ENCODE results near the gene PKHD1. TPM values are rescaled to one million over a fixed set of nuclear protein-coding genes. Genes with fewer than 3 reads are reported as not detected.

Gene PKHD1
- total RNA-seq, 1 donor from 2014 or later, result not detected

- Mint-ChIP-seq H3K9me3 (no peaks in the 10 kb centered on the region), H3K4me1 (ENCODE audit: low read depth) (no peaks in the 10 kb centered on the region), H3K27me3 (ENCODE audit: low read depth) (no peaks in the 10 kb centered on the region)
Measured at GRCh38 chr6:51844336-51844735, 243.1 kb downstream of the PKHD1 start.

DNA sequence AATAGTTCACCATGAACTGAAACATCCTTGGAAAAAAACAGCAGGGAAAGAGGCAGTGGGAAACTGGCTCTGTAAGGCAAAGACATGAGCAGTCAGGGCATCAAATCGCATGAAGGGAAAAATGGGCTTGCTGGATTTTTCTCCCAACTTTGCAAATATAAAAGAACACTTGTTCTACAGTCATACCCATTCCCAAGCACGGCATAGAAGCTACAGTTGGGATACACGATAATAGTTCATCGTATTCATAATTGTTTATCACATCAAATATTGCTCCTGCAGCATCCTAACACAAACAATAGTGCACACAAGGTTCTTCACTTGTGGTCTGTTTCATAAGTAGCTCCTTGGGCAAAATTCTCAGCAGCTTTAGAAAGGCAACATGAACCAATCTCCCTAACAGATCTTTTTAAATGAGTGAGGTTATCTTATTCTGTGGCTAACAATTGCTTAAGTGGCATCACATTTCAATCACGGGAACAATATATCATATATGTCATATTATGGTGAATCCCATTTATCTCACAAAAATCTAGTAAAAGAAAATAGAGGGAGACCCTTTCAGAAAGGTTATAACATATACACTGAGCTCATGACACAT, 243.9 kb downstream of the PKHD1 start:
- Mint-ChIP-seq H3K4me1 (ENCODE audit: low read depth) (no peaks in the 10 kb centered on the region), H3K27me3 (ENCODE audit: low read depth) (no peaks in the 10 kb centered on the region), H3K9me3 (no peaks in the 10 kb centered on the region), H3K36me3 (ENCODE audit: low read depth) (no peaks in the 10 kb centered on the region), H3K27ac (no peak overlapping the region), H3K4me3 (ENCODE audit: low read depth) (no peak overlapping the region)
- DNase-seq (ENCODE audit: low spot score), result no peak
- intact Hi-C loops (cut with micrococcal nuclease), result no loop called here

More at GRCh38 chr6:51844336-51844735, 243.1 kb downstream of the PKHD1 start:
- no peaks in the 10 kb centered on the region for H3K36me3 Mint-ChIP-seq (ENCODE audit: low read depth)
- H3K4me3 Mint-ChIP-seq (ENCODE audit: low read depth), result no peak overlapping the region
- intact Hi-C loops (cut with micrococcal nuclease), result no loop called here
- DNase-seq (ENCODE audit: low spot score), result no peak
- no peak overlapping the region for H3K27ac Mint-ChIP-seq

DNA sequence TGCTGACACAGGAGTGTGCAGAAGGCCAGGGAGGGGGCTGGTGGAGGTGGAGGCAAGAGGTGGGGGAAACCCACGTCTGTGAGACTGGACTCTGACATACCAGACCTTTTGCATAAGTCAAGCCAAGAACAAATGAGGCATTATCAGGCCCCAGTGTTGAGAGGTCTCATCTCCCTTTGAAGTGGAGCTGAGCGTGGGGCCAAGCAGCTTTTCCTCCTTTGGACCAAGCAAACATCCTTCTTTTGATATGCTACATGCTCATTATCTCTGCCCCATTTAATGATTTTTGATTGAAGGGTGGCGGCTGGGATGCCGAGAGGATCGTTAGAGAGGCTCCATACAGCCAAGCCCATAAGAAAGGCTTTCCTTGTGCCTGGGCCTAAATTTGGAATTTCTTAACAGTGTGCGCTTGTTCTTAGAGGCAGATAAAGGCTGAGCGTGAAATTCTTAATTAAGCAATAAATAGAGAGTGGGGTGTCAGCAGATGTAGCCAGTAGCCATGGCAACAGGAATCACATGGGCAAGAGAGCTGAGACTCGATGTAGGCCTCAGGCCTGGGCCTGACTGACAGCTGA, 244.5 kb downstream of the PKHD1 start:
- DNase-seq (ENCODE audit: low spot score), result no peak
- intact Hi-C loops (cut with micrococcal nuclease), result no loop called here
- no peaks in the 10 kb centered on the region for H3K9me3 Mint-ChIP-seq
- H3K36me3 Mint-ChIP-seq (ENCODE audit: low read depth), result no peaks in the 10 kb centered on the region
- no peaks in the 10 kb centered on the region for H3K4me1 Mint-ChIP-seq (ENCODE audit: low read depth)
- no peak overlapping the region for H3K27ac Mint-ChIP-seq
- no peak overlapping the region for H3K4me3 Mint-ChIP-seq (ENCODE audit: low read depth)
- no peaks in the 10 kb centered on the region for H3K27me3 Mint-ChIP-seq (ENCODE audit: low read depth)

- intact Hi-C loops (cut with micrococcal nuclease), result no loop called here
- Mint-ChIP-seq H3K9me3 (no peaks in the 10 kb centered on the region), H3K4me1 (ENCODE audit: low read depth) (no peaks in the 10 kb centered on the region), H3K27ac (no peak overlapping the region), H3K27me3 (ENCODE audit: low read depth) (no peaks in the 10 kb centered on the region), H3K36me3 (ENCODE audit: low read depth) (no peaks in the 10 kb centered on the region), H3K4me3 (ENCODE audit: low read depth) (no peak overlapping the region)
- DNase-seq (ENCODE audit: low spot score), result no peak
Measured at GRCh38 chr6:51842061-51842803, 245.2 kb downstream of the PKHD1 start.

GRCh38 chr6:51841626-51842025, 245.8 kb downstream of the PKHD1 start:
- Mint-ChIP-seq H3K4me1 (ENCODE audit: low read depth) (no peaks in the 10 kb centered on the region), H3K9me3 (no peaks in the 10 kb centered on the region), H3K36me3 (ENCODE audit: low read depth) (no peaks in the 10 kb centered on the region), H3K27me3 (ENCODE audit: low read depth) (no peaks in the 10 kb centered on the region), H3K4me3 (ENCODE audit: low read depth) (no peak overlapping the region), H3K27ac (no peak overlapping the region)
- no peak for DNase-seq (ENCODE audit: low spot score)
- intact Hi-C loops (cut with micrococcal nuclease), result no loop called here

- no peak overlapping the region for H3K27ac Mint-ChIP-seq
- intact Hi-C loops (cut with micrococcal nuclease), result no loop called here
Measured at GRCh38 chr6:51839726-51840374, 247.6 kb downstream of the PKHD1 start.

GRCh38 chr6:51830666-51831065, 256.7 kb downstream of the PKHD1 start:
- Mint-ChIP-seq H3K4me1 (ENCODE audit: low read depth) (no peaks in the 10 kb centered on the region), H3K4me3 (ENCODE audit: low read depth) (no peak overlapping the region), H3K9me3 (no peaks in the 10 kb centered on the region), H3K27me3 (ENCODE audit: low read depth) (no peaks in the 10 kb centered on the region), H3K27ac (no peak overlapping the region), H3K36me3 (ENCODE audit: low read depth) (no peaks in the 10 kb centered on the region)
- no peak for DNase-seq (ENCODE audit: low spot score)
- intact Hi-C loops (cut with micrococcal nuclease), result no loop called here

More at GRCh38 chr6:51839726-51840374, 247.6 kb downstream of the PKHD1 start:
- Mint-ChIP-seq H3K36me3 (ENCODE audit: low read depth) (no peaks in the 10 kb centered on the region), H3K4me1 (ENCODE audit: low read depth) (no peaks in the 10 kb centered on the region), H3K27me3 (ENCODE audit: low read depth) (no peaks in the 10 kb centered on the region), H3K4me3 (ENCODE audit: low read depth) (no peak overlapping the region), H3K9me3 (no peaks in the 10 kb centered on the region)
- DNase-seq (ENCODE audit: low spot score), result no peak

GRCh38 chr6:51827580-51827979, 259.8 kb downstream of the PKHD1 start:
- Mint-ChIP-seq H3K4me1 (ENCODE audit: low read depth) (no peaks in the 10 kb centered on the region), H3K9me3 (no peaks in the 10 kb centered on the region), H3K27me3 (ENCODE audit: low read depth) (no peaks in the 10 kb centered on the region), H3K36me3 (ENCODE audit: low read depth) (no peaks in the 10 kb centered on the region), H3K4me3 (ENCODE audit: low read depth) (no peak overlapping the region), H3K27ac (no peak overlapping the region)
- intact Hi-C loops (cut with micrococcal nuclease), result no loop called here
- no peak for DNase-seq (ENCODE audit: low spot score)

DNA sequence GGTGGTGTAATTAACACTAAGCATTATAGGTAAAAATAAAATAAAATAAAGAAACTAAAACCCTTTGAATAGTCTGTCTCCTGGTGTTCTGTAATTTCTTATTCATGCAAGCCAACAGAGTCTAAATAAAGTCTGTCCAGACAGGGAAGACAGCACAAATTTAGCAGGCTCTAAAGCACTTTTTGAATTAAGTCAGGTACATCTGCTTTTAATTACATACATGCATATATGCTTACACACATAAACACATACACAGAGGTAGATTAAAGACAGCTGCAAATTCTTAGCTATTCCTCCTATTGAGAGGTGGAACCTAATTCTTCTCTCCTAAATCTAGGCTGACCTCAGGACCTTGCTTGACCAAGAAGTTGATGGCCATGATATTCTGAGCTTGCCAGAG, 262.5 kb downstream of the PKHD1 start:
- Mint-ChIP-seq H3K4me3 (ENCODE audit: low read depth) (no peak overlapping the region), H3K27me3 (ENCODE audit: low read depth) (no peaks in the 10 kb centered on the region), H3K9me3 (no peaks in the 10 kb centered on the region), H3K36me3 (ENCODE audit: low read depth) (no peaks in the 10 kb centered on the region), H3K4me1 (ENCODE audit: low read depth) (no peaks in the 10 kb centered on the region), H3K27ac (no peak overlapping the region)
- no peak for DNase-seq (ENCODE audit: low spot score)
- intact Hi-C loops (cut with micrococcal nuclease), result no loop called here

DNA sequence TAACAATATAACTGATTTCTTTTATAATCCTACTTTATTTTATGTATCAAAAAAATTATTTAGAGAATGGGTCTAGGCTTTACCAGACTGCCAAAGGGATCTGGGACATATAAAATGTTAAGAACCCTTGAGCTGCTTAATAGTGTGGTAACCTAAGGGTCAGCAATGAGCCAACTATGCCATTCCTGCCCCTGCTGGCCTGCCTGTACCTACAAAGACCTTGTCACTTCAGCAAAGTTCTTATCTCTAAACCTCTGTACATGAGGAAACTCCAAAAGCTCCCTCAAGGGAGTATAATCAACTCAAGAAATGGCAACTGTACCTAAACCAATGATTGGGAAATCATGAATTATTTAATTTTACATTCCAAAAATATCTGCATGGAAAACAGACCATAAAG, 266.9 kb downstream of the PKHD1 start:
- intact Hi-C loops (cut with micrococcal nuclease), result no loop called here

DNA sequence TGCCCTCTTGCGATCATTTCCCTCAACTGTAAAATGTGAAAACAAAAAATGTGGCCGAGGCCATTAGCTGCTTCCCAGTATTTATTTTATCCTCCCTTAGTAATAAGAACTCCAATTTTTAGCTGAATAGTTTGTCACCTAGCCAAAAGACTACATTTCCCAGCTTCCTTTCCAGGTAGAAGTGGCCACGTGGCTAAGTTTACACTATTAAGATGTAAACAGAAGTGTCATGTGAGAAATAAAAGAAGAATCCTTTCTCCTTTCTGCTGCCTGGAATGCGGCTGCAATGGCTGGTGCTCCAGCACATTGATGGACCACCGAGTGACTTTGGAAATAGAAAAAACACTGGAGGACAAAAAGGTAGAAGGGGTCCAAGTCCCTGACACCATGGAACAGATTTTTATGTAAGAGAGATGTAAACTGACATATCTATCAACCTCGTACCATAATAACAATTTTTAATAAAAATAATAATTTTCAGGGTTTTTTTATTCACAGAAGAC, 268.8 kb downstream of the PKHD1 start:
- Mint-ChIP-seq H3K27ac (no peak overlapping the region), H3K9me3 (no peaks in the 10 kb centered on the region), H3K4me1 (ENCODE audit: low read depth) (no peaks in the 10 kb centered on the region), H3K36me3 (ENCODE audit: low read depth) (no peaks in the 10 kb centered on the region), H3K4me3 (ENCODE audit: low read depth) (no peak overlapping the region), H3K27me3 (ENCODE audit: low read depth) (no peaks in the 10 kb centered on the region)
- no peak for DNase-seq (ENCODE audit: low spot score)
- intact Hi-C loops (cut with micrococcal nuclease), result no loop called here

More for the DNA sequence above, 266.9 kb downstream of the PKHD1 start:
- no peak overlapping the region for H3K27ac Mint-ChIP-seq
- no peaks in the 10 kb centered on the region for H3K9me3 Mint-ChIP-seq
- no peak for DNase-seq (ENCODE audit: low spot score)
- H3K4me3 Mint-ChIP-seq (ENCODE audit: low read depth), result no peak overlapping the region
- H3K4me1 Mint-ChIP-seq (ENCODE audit: low read depth), result no peaks in the 10 kb centered on the region
- H3K27me3 Mint-ChIP-seq (ENCODE audit: low read depth), result no peaks in the 10 kb centered on the region
- no peaks in the 10 kb centered on the region for H3K36me3 Mint-ChIP-seq (ENCODE audit: low read depth)

GRCh38 chr6:51817832-51818231, 269.6 kb downstream of the PKHD1 start:
- no peak for DNase-seq (ENCODE audit: low spot score)
- H3K4me3 Mint-ChIP-seq (ENCODE audit: low read depth), result no peak overlapping the region
- no peaks in the 10 kb centered on the region for H3K9me3 Mint-ChIP-seq
- no peaks in the 10 kb centered on the region for H3K4me1 Mint-ChIP-seq (ENCODE audit: low read depth)
- intact Hi-C loops (cut with micrococcal nuclease), result no loop called here
- no peak overlapping the region for H3K27ac Mint-ChIP-seq
- H3K27me3 Mint-ChIP-seq (ENCODE audit: low read depth), result no peaks in the 10 kb centered on the region
- H3K36me3 Mint-ChIP-seq (ENCODE audit: low read depth), result no peaks in the 10 kb centered on the region

DNA sequence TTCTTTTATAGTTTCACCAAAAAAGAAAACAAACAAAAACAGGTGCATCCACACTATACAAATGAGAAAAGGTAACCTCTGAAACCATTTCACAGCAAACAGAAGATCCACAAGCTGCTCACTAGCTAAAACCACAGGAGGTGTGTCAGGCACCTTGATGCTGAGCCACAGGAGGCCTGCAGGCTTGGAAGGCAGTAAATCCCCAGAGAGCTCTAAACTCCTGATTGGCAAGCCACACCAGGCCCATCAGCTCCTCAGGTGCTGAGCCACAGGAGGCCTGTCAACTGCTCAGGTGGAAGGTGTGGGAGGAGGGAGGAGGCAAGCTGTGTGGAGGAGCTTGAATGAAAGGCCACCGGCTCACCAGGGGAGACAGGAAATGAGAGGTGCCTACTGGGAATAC, 273.0 kb downstream of the PKHD1 start:
- no peaks in the 10 kb centered on the region for H3K27me3 Mint-ChIP-seq (ENCODE audit: low read depth)
- no peaks in the 10 kb centered on the region for H3K9me3 Mint-ChIP-seq
- H3K4me3 Mint-ChIP-seq (ENCODE audit: low read depth), result no peak overlapping the region
- intact Hi-C loops (cut with micrococcal nuclease), result no loop called here
- H3K4me1 Mint-ChIP-seq (ENCODE audit: low read depth), result no peaks in the 10 kb centered on the region
- DNase-seq (ENCODE audit: low spot score), result no peak
- H3K36me3 Mint-ChIP-seq (ENCODE audit: low read depth), result no peaks in the 10 kb centered on the region
- no peak overlapping the region for H3K27ac Mint-ChIP-seq
